Astrocyte of the spinal cord (primary cell): Measurements from ENCODE around the gene MRI1.
A peak's percentile ranks its signal among the peaks of the same experiment; 100 is the strongest.
"Not testable (repeated sequence)": the region's sequence is repeated elsewhere in the genome, so short reads cannot be mapped to it uniquely, and the experiment has no call there.

Source experiments
- DNase-seq: peaks from one replicate; pipeline ENCODE4 v3.0.0; 2011; ENCODE audit warnings: low read depth, low spot score
- H3K4me3 ChIP-seq: 2 replicates; pipeline ENCODE4 v1.5.1; 2011; ENCODE audit warnings: low read depth, mild to moderate bottlenecking, low read length, moderate library complexity
- CTCF ChIP-seq: IDR thresholded peaks from 2 replicates; pipeline ENCODE4 v1.5.1; 2012; ENCODE audit warnings: low read depth, mild to moderate bottlenecking, low read length, inconsistent platforms
- in situ Hi-C: cut with HindIII; loops from 2 replicates; pipeline ENCODE4 v1.10.0; 2017; ENCODE audit warnings: low sequenced_read_pairs

Gene MRI1

GRCh38 chr19:13741893-13742292, 22.4 kb upstream of the MRI1 start:
- TF ChIP-seq CTCF = no peak
- H3K4me3 ChIP-seq = no peak overlapping the region
- DNase-seq = no peak
- in situ Hi-C loops = no loop called here

GRCh38 chr19:13742756-13743155, 21.6 kb upstream of the MRI1 start:
- no peak for DNase-seq
- no peak overlapping the region for H3K4me3 ChIP-seq
- in situ Hi-C loops = no loop called here
- TF ChIP-seq CTCF = no peak

- no peak overlapping the region for H3K4me3 ChIP-seq
- no peak for TF ChIP-seq CTCF
- DNase-seq = no peak
- in situ Hi-C loops = no loop called here
These were observed 20.1 kb upstream of the MRI1 start for GRCh38 chr19:13744174-13744573.

GRCh38 chr19:13747098-13747453, 17.2 kb upstream of the MRI1 start:
- no peak for TF ChIP-seq CTCF
- DNase-seq = no peak
- in situ Hi-C loops = no loop called here
- peak overlapping the region; percentile 28 for H3K4me3 ChIP-seq

- no peak for TF ChIP-seq CTCF
- in situ Hi-C loops = no loop called here
- DNase-seq = peak; percentile 45
- peak overlapping the region; percentile 68 for H3K4me3 ChIP-seq
These were observed 16.0 kb upstream of the MRI1 start for GRCh38 chr19:13748169-13748828.

GRCh38 chr19:13751436-13751835, 12.9 kb upstream of the MRI1 start:
- DNase-seq = no peak
- H3K4me3 ChIP-seq = no peak overlapping the region
- no peak for TF ChIP-seq CTCF
- in situ Hi-C loops = no loop called here

- H3K4me3 ChIP-seq, DNase-seq, in situ Hi-C loops: not testable (repeated sequence)
These were observed 10.7 kb upstream of the MRI1 start for GRCh38 chr19:13753622-13754021.
